Progenitor cell of endocrine pancreas (in vitro differentiated cells): Measurements from ENCODE around the gene ROR1. TPM values are rescaled to one million over a fixed set of nuclear protein-coding genes. Genes with fewer than 3 reads are reported as not detected.

ENCODE experiments used
- DNase-seq: peaks from one replicate; pipeline ENCODE4 v3.0.0; 2021; ENCODE audit warnings: low spot score; ENCODE audit not compliant: unreplicated experiment
- H3K27ac Mint-ChIP-seq: 2 replicates; pipeline ENCODE4 v1.8.0; 2021; ENCODE audit warnings: mild to moderate bottlenecking, moderate library complexity, mixed read lengths
- H3K27me3 Mint-ChIP-seq: 2 replicates; pipeline ENCODE4 v1.8.0; 2021; ENCODE audit warnings: mixed read lengths
- H3K36me3 Mint-ChIP-seq: 2 replicates; pipeline ENCODE4 v1.8.0; 2022; ENCODE audit warnings: mixed read lengths; ENCODE audit not compliant: insufficient read depth
- H3K4me1 Mint-ChIP-seq: 2 replicates; pipeline ENCODE4 v1.8.0; 2021; ENCODE audit warnings: low read depth, mixed read lengths
- H3K4me3 Mint-ChIP-seq: 2 replicates; pipeline ENCODE4 v1.8.0; 2021; ENCODE audit warnings: low read depth, mild to moderate bottlenecking, moderate library complexity, mixed read lengths
- H3K9me3 Mint-ChIP-seq: 2 replicates; pipeline ENCODE4 v1.8.0; 2021; ENCODE audit warnings: low read depth, mixed read lengths
- total RNA-seq: library from RNA; stranded (reverse); gene quantifications from 2 replicates; pipeline ENCODE4 v1.2.1, GENCODE V29; 2021
- TF ChIP-seq, protein P1 (sequence below): fragments of 200-600 bp; sonication (generic); IDR thresholded peaks from one replicate; pipeline ENCODE4 v1.5.0; 2021; ENCODE audit warnings: antibody characterized with exemption, mild to moderate bottlenecking; ENCODE audit not compliant: unreplicated experiment

Gene ROR1
- total RNA-seq, 1 donor from 2014 or later: 63.8 TPM

DNA sequence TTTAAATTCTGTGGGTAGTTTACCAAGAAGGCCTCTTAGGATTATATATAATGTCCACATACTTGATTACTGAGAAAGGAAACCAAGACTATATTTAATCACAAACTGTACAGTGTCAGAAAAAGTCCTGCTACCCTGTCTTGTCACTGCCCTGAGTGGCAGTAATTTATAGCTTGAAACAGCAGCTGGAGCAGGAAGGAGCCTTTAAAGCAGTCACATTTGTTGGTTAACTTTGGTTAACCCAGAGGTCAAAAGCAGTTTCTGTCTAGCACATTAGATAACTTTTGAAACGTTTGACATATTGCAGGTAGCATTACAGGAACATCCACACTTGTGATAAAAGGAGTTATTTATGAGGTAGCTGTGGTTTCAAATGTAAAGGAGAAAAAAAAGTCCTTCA is 161.7 kb downstream of the ROR1 start:
- Mint-ChIP-seq H3K27ac (peak overlapping the region; percentile 80), H3K36me3 (peaks cover 6% of the 10 kb centered on the region), H3K4me1 (peaks cover 24% of the 10 kb centered on the region), H3K27me3 (no peaks in the 10 kb centered on the region), H3K9me3 (peaks cover 4% of the 10 kb centered on the region), H3K4me3 (no peak overlapping the region)
- DNase-seq: no peak
- TF ChIP-seq, protein P1, sequence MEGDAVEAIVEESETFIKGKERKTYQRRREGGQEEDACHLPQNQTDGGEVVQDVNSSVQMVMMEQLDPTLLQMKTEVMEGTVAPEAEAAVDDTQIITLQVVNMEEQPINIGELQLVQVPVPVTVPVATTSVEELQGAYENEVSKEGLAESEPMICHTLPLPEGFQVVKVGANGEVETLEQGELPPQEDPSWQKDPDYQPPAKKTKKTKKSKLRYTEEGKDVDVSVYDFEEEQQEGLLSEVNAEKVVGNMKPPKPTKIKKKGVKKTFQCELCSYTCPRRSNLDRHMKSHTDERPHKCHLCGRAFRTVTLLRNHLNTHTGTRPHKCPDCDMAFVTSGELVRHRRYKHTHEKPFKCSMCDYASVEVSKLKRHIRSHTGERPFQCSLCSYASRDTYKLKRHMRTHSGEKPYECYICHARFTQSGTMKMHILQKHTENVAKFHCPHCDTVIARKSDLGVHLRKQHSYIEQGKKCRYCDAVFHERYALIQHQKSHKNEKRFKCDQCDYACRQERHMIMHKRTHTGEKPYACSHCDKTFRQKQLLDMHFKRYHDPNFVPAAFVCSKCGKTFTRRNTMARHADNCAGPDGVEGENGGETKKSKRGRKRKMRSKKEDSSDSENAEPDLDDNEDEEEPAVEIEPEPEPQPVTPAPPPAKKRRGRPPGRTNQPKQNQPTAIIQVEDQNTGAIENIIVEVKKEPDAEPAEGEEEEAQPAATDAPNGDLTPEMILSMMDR: no peak

DNA sequence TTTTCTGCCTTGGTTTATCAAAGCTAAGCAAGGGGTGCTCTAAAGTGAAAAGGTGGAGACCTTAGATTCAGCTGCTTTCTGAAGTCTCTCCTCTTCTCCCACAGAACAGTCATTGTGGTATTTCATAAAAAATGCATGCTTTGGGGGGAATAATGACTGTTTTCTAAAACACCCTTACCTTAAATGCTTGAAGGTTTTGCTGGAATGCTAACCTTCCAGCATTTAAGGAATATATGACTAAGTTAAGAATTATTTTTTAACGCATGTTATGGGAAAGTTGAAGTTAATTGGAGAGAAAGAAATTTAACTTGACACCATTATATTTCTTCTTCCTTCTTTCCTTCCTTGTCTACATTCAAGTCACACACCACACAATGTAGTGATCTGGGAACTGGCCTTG is 162.5 kb downstream of the ROR1 start:
- TF ChIP-seq, protein P1: no peak
- Mint-ChIP-seq H3K4me3 (no peak overlapping the region), H3K36me3 (peaks cover 6% of the 10 kb centered on the region), H3K9me3 (peaks cover 4% of the 10 kb centered on the region), H3K27me3 (no peaks in the 10 kb centered on the region), H3K4me1 (peaks cover 24% of the 10 kb centered on the region), H3K27ac (no peak overlapping the region)
- DNase-seq: no peak

DNA sequence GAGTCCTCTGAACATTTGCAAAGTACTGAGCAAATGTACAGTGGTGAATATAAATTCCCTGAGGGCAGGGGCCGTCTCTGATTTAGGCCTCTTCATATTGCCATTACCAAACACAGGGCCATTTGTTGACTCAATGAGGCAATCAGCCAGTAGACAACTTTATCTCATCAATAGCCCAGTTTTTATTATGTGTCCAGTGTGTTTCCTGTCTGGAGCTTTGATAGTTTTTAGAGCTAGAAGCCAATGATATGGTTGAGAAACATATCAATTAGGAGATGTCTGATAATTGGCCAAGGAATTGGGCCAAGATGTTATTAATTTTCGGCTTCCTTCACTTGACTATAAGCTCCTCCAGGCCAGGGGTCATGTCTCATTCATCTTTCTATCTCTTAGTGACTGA is 163.0 kb downstream of the ROR1 start:
- Mint-ChIP-seq H3K27me3 (no peaks in the 10 kb centered on the region), H3K4me1 (peaks cover 24% of the 10 kb centered on the region), H3K36me3 (peaks cover 6% of the 10 kb centered on the region), H3K27ac (peak overlapping the region; percentile 47), H3K4me3 (no peak overlapping the region), H3K9me3 (peaks cover 4% of the 10 kb centered on the region)
- TF ChIP-seq, protein P1: no peak
- no peak for DNase-seq

DNA sequence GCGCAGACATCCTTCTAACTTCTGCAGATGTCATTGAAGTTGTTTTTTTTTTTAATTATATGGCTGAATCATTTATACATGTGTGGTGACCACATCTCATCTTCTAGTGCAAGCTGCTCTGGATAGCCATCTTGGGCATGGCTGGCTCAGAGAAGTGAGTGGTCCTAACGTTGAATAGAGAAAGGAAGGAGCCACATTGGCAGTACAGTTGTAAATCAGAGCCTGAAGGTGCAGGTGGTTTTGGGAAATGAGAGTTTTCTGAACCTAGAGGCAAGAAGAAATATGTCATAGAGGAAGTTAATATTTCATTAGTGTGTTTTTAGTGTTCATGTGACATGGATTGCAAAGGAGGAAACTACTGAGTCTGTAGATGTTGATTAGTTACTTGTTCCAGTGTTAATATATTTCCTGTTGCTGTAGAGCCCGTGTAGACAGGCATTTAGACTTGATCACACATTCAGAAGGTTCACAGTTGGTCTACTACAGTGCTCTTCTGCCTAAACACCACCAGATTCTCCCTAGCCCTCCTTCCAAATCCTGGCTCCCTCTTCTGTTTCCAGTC is 163.7 kb downstream of the ROR1 start:
- H3K4me3 Mint-ChIP-seq: no peak overlapping the region
- no peaks in the 10 kb centered on the region for H3K27me3 Mint-ChIP-seq
- TF ChIP-seq, protein P1: no peak
- peaks cover 6% of the 10 kb centered on the region for H3K36me3 Mint-ChIP-seq
- peaks cover 24% of the 10 kb centered on the region for H3K4me1 Mint-ChIP-seq
- H3K27ac Mint-ChIP-seq: no peak overlapping the region
- DNase-seq: no peak
- peaks cover 4% of the 10 kb centered on the region for H3K9me3 Mint-ChIP-seq

DNA sequence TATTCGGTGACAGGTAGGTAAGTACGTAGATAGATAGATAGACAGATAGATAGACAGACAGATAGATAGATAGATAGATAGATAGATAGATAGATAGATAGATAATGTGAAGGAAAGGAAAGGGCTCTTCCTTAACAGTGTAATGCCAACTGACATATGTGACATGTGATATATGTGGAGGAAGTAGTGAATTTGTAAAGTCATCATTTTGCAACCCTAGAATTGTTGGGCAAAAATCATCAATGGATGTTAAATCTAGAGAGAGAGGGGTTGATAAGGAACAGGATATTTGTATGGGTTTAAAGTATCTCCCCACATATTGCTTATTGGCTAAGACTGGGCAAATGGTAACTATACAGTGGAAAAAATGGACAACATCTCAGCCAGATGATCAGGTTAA is 166.6 kb downstream of the ROR1 start:
- peaks cover 4% of the 10 kb centered on the region for H3K9me3 Mint-ChIP-seq
- no peak for DNase-seq
- TF ChIP-seq, protein P1: no peak
- H3K4me3 Mint-ChIP-seq: no peak overlapping the region
- H3K27ac Mint-ChIP-seq: no peak overlapping the region
- peaks cover 7% of the 10 kb centered on the region for H3K36me3 Mint-ChIP-seq
- no peaks in the 10 kb centered on the region for H3K27me3 Mint-ChIP-seq
- peaks cover 8% of the 10 kb centered on the region for H3K4me1 Mint-ChIP-seq
